Kidney epithelial cell (primary cell): ENCODE results near the gene POU3F1. TPM values are rescaled to one million over a fixed set of nuclear protein-coding genes. Genes with fewer than 3 reads are reported as not detected.
A peak's percentile ranks its signal among the peaks of the same experiment; 100 is the strongest.

Experiments
- DNase-seq: peaks from one replicate; pipeline ENCODE4 v3.0.0-alpha.2; 2010; ENCODE audit warnings: low read depth
- H3K27me3 ChIP-seq: 2 replicates; pipeline ENCODE4 v1.6.0; 2011; ENCODE audit warnings: low read length; ENCODE audit not compliant: control insufficient read depth, insufficient read depth
- H3K36me3 ChIP-seq: 2 replicates; pipeline ENCODE4 v1.5.1; 2011; ENCODE audit warnings: low read length; ENCODE audit not compliant: control insufficient read depth, insufficient read depth
- H3K4me3 ChIP-seq: 2 replicates; pipeline ENCODE4 v1.5.1; 2011; ENCODE audit warnings: low read depth, mild to moderate bottlenecking, control low read depth, low read length
- total RNA-seq: library from RNA; depleted of rRNA; stranded (reverse); fragments of >200 nt; gene quantifications from 2 replicates; pipeline ENCODE4 v1.2.3, GENCODE V29; 2015
- TF ChIP-seq, protein P1 (sequence below): IDR thresholded peaks from 2 replicates; pipeline ENCODE4 v1.5.1; 2011; ENCODE audit warnings: mild to moderate bottlenecking, moderate library complexity, low read length, control low read depth, inconsistent platforms; ENCODE audit not compliant: insufficient read depth, poor library complexity, severe bottlenecking

The POU3F1 gene
- total RNA-seq, 1 donor from 2014 or later = 0.08 TPM

DNA sequence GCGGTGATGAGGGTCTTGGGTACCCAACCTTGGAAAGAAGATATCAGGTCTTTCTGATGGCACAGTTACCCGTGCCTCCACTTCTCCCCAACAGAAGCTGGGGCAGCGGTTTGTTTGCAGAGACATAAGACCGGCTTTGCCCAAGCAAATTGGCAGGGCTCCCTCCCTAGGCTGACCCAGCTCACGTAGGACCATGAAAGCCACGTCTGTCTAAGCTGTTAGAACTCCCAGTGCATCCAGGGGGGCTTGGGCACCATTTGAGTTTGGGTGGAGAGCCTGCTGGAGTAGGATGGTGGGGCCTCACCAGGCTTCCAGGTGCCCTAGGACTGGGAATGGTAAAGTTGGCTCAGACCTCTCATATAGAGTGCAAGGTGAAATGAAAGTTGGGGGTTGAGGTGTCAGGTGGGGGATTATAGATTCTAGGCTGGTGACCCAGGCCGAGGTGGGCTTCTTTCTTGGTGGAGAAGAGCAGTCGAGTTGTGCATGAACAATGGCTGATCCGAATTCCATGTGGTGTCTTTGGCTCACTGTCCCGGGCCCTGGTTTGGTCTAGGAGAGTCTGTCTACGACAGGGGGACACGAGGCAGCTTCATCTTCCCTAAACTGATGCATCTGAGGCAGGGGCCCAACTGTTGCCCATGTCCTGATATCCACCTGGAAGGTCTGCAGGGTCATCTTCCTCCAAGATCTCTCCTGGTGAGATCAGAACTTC, 3.4 kb downstream of the POU3F1 start:
- Histone ChIP-seq H3K36me3 (no peaks in the 10 kb centered on the region), H3K27me3 (peaks cover 54% of the 10 kb centered on the region), H3K4me3 (no peak overlapping the region)
- TF ChIP-seq, protein P1, sequence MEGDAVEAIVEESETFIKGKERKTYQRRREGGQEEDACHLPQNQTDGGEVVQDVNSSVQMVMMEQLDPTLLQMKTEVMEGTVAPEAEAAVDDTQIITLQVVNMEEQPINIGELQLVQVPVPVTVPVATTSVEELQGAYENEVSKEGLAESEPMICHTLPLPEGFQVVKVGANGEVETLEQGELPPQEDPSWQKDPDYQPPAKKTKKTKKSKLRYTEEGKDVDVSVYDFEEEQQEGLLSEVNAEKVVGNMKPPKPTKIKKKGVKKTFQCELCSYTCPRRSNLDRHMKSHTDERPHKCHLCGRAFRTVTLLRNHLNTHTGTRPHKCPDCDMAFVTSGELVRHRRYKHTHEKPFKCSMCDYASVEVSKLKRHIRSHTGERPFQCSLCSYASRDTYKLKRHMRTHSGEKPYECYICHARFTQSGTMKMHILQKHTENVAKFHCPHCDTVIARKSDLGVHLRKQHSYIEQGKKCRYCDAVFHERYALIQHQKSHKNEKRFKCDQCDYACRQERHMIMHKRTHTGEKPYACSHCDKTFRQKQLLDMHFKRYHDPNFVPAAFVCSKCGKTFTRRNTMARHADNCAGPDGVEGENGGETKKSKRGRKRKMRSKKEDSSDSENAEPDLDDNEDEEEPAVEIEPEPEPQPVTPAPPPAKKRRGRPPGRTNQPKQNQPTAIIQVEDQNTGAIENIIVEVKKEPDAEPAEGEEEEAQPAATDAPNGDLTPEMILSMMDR = no peak
- no peak for DNase-seq

DNA sequence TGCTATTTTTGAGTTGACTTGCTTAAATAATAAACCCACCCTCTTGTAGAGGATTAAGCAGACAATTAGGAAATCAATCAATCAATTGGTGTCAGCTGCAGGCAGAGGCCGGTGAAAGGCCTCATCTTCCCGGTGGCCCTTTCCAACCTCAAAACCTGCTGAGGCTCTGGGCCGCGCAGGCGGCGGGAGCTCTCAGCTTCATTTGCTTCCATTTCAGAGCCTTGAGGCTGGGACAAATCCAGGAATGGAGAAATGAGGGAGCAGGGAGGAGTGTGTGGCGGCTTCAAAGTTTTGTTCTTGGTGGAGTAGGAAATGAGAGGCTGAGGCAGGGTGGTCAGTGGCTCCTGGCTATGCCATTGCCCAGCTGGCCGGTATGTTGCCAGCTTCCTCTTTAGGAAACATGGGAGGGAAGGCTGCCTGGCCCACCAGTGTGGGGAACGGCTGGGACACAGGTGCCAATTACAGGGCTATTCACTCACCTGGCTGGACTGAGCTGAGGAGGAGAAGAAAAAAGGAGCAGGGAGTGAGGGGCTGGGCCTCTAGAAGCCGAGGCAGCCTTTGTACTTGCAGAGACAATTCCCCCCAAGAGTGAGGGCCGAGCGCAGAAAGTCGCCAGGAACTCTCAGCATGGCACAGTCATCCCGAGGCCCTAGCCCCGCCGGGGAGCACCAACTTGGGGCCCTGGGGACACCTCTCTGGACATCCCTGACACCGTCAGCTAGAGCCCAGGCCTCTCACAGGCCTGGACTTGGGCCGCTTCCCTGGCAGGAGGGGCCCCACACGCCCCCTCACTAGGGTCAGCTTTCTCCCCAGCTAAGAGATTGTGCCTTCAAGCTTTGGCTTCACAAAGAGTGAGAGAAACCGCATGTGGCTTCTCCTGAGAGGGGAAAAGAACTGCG, 4.4 kb downstream of the POU3F1 start:
- TF ChIP-seq, protein P1 = no peak
- Histone ChIP-seq H3K27me3 (peaks cover 44% of the 10 kb centered on the region), H3K36me3 (no peaks in the 10 kb centered on the region), H3K4me3 (no peak overlapping the region)
- DNase-seq = no peak

DNA sequence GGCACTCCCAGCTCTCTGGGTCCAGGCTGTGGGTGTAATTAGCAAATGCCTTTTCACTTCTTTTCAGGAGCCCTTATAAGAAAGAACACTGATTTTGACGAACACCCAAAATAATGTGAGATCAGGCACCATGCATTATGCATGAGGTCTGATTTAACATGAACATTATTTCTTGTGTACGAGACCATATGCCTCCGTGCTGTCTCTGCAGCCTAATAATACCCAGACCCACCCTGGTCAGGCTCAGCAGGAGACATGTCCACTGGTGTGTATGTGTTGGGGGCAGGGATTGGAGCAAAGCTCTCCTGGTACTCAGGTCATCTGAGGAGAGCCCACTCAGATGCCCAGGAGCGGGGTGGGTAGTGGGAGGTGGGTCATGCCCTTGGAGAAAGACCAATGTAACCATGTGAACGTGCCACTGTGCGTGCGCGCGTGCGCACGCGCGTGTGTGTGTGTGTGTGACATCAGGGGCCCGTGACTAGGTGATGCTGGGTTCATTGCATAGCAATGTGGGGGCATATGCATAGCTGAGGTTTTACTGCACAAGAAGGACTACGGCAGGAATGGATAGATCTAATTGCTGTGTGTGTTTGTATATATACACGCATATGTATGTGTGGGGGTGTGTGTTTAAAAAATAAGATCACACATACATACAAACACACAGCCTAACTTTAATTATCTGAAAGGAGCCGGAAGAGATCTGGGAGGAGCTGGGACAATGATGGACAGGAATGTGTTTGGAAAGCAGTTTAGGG, 7.1 kb downstream of the POU3F1 start:
- Histone ChIP-seq H3K36me3 (no peaks in the 10 kb centered on the region), H3K4me3 (no peak overlapping the region), H3K27me3 (peaks cover 27% of the 10 kb centered on the region)
- TF ChIP-seq, protein P1 = no peak
- no peak for DNase-seq

DNA sequence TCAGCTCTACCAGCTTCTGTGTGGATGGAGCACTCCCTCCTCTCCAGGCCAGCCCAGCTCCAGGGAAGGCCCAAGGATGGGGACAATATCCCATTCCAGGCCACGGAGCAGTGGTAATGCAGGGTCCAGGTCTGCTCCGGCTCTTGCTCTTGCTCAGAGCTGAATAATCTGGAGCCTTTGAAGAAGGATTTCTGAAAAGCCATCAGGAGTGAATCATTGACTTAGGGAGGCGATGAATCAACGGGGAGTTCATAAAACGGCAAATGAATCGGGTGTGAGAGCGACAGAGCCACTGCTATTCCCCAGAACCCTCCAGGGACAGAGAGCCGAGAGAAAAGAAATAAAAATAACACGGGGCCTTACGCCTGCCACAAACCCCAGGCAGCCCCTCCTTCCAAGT, 7.7 kb downstream of the POU3F1 start:
- peak; percentile 82 for DNase-seq
- H3K4me3 ChIP-seq = no peak overlapping the region
- no peaks in the 10 kb centered on the region for H3K36me3 ChIP-seq
- TF ChIP-seq, protein P1 = no peak
- peaks cover 21% of the 10 kb centered on the region for H3K27me3 ChIP-seq

DNA sequence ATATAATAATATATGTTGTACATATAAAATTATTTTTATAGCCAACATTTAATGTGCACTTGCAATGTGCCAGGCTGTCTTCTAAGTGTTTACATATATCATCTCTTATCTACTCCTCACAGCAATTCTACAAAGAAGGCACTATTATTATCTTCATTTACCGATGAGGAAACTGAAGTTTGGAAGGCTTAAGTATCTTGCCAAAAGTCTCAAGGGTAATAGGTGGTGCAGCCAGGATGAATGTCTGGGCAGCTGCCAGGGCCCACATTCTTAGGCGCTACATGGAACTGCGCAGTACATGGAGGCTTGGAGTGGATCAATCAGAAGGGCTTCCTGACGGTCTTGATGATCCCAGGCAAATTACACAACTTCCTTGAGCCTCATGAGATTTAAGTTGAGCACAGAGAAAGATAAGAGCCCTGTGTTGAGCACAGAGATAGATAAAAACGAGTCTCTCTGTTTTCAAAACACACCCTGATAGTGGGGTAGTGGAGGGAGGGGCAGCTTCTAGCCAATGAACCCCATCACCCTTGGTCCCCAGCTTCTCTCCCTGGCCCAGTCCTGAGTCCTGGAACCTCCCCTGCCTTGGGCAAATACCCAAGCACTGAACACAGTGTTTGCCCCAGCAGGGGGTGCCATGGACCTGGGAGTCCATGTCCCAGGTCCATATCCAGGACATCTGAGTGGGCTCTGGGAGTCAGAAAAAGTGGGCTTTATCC, 9.2 kb downstream of the POU3F1 start:
- Histone ChIP-seq H3K4me3 (no peak overlapping the region), H3K36me3 (no peaks in the 10 kb centered on the region), H3K27me3 (peaks cover 10% of the 10 kb centered on the region)
- DNase-seq = no peak
- TF ChIP-seq, protein P1 = peak; percentile 24
